Measurements from ENCODE around the gene TNFRSF6B. TPM values are rescaled to one million over a fixed set of nuclear protein-coding genes. Genes with fewer than 3 reads are reported as not detected.

The TNFRSF6B gene
- total RNA-seq, 1 experiment from 2014 or later, result not detected

DNA sequence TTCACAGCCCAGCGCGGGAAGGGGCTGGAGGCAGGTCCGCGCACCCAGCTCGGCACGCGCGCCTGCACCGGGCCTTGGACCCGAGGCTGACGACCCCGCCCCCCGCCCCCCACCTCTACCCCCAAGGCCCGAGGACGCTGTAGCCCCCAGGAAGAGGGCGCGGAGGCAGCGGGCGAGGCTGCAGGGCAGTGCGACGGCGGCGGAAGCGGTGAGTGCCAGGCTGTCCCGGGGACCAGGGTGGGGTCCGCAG, 41.2 kb downstream of the TNFRSF6B start:
- H3K9me3 ChIP-seq (ENCODE audit: control insufficient read depth, insufficient read depth, low read depth, low read length), result no peaks in the 10 kb centered on the region
- H3K4me1 ChIP-seq (ENCODE audit: control insufficient read depth, insufficient read depth, low read length), result peaks cover 42% of the 10 kb centered on the region
- H3K4me3 ChIP-seq (ENCODE audit: low read depth in 2 of 2, low read length in 2 of 2), result no peak overlapping the region
- in situ Hi-C loops (cut with HindIII; ENCODE audit: low pct_unique_long_range_greater_than_20kb, low sequenced_read_pairs), result no loop called here
- no peak for DNase-seq (ENCODE audit: low read depth, low spot score)
- ChIA-PET POLR2A (interaction anchor here (0.7 kb wide), 1 partner anchor 50 kb away, joined by 3 read pairs; no protein-coding TSS in a partner anchor), CTCF (no interaction called here)
- H3K27ac ChIP-seq (ENCODE audit: low read length), result no peak overlapping the region
- H3K36me3 ChIP-seq (ENCODE audit: control insufficient read depth, insufficient read depth, low read length), result no peaks in the 10 kb centered on the region
- no peak for ATAC-seq
- no peak for TF ChIP-seq POLR2AphosphoS5 (IDR thresholded peaks at IDR 0.05; ENCODE audit: low read depth, low read length)
- no peak for TF ChIP-seq SIN3A (IDR thresholded peaks at IDR 0.05; ENCODE audit: borderline replicate concordance, insufficient read depth, low read depth, low read length)
- intact Hi-C loops (cut with micrococcal nuclease; ENCODE audit: unreplicated experiment), result no loop called here
- no peaks in the 10 kb centered on the region for H3K27me3 ChIP-seq (ENCODE audit: control insufficient read depth, insufficient read depth, low read length)
- no TSS peak for BruUV-seq (replicated peaks)

GRCh38 chr20:63737945-63738686, 41.7 kb downstream of the TNFRSF6B start:
- CTCF ChIA-PET, result no interaction called here
- Histone ChIP-seq H3K9me3 (ENCODE audit: control insufficient read depth, insufficient read depth, low read depth, low read length) (no peaks in the 10 kb centered on the region), H3K27ac (ENCODE audit: low read length) (no peak overlapping the region), H3K36me3 (ENCODE audit: control insufficient read depth, insufficient read depth, low read length) (no peaks in the 10 kb centered on the region), H3K4me3 (ENCODE audit: low read depth in 2 of 2, low read length in 2 of 2) (no peak overlapping the region), H3K4me1 (ENCODE audit: control insufficient read depth, insufficient read depth, low read length) (peaks cover 42% of the 10 kb centered on the region), H3K27me3 (ENCODE audit: control insufficient read depth, insufficient read depth, low read length) (no peaks in the 10 kb centered on the region)
- POLR2A ChIA-PET, result interaction anchor here (0.7 kb wide), 1 partner anchor 50 kb away, joined by 3 read pairs; no protein-coding TSS in a partner anchor
- ATAC-seq (peak; percentile 10; the same call in 1 of the 2 replicates), DNase-seq (ENCODE audit: low read depth, low spot score) (no peak)
- intact Hi-C loops (cut with micrococcal nuclease; ENCODE audit: unreplicated experiment), result no loop called here
- TF ChIP-seq, protein P1, sequence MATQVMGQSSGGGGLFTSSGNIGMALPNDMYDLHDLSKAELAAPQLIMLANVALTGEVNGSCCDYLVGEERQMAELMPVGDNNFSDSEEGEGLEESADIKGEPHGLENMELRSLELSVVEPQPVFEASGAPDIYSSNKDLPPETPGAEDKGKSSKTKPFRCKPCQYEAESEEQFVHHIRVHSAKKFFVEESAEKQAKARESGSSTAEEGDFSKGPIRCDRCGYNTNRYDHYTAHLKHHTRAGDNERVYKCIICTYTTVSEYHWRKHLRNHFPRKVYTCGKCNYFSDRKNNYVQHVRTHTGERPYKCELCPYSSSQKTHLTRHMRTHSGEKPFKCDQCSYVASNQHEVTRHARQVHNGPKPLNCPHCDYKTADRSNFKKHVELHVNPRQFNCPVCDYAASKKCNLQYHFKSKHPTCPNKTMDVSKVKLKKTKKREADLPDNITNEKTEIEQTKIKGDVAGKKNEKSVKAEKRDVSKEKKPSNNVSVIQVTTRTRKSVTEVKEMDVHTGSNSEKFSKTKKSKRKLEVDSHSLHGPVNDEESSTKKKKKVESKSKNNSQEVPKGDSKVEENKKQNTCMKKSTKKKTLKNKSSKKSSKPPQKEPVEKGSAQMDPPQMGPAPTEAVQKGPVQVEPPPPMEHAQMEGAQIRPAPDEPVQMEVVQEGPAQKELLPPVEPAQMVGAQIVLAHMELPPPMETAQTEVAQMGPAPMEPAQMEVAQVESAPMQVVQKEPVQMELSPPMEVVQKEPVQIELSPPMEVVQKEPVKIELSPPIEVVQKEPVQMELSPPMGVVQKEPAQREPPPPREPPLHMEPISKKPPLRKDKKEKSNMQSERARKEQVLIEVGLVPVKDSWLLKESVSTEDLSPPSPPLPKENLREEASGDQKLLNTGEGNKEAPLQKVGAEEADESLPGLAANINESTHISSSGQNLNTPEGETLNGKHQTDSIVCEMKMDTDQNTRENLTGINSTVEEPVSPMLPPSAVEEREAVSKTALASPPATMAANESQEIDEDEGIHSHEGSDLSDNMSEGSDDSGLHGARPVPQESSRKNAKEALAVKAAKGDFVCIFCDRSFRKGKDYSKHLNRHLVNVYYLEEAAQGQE (IDR thresholded peaks at IDR 0.05; ENCODE audit: insufficient read depth in 1 of 2, low read depth in 2 of 2, low read length in 1 of 2), result no peak
- TF ChIP-seq TCF7L2 (IDR thresholded peaks at IDR 0.05; ENCODE audit: low read depth, low read length) (no peak), POLR2AphosphoS5 (IDR thresholded peaks at IDR 0.05; ENCODE audit: low read depth, low read length) (no peak; the same call in 1 of the 2 replicates), SIN3A (IDR thresholded peaks at IDR 0.05; ENCODE audit: borderline replicate concordance, insufficient read depth, low read depth, low read length) (no peak)
- TF ChIP-seq, protein P2, sequence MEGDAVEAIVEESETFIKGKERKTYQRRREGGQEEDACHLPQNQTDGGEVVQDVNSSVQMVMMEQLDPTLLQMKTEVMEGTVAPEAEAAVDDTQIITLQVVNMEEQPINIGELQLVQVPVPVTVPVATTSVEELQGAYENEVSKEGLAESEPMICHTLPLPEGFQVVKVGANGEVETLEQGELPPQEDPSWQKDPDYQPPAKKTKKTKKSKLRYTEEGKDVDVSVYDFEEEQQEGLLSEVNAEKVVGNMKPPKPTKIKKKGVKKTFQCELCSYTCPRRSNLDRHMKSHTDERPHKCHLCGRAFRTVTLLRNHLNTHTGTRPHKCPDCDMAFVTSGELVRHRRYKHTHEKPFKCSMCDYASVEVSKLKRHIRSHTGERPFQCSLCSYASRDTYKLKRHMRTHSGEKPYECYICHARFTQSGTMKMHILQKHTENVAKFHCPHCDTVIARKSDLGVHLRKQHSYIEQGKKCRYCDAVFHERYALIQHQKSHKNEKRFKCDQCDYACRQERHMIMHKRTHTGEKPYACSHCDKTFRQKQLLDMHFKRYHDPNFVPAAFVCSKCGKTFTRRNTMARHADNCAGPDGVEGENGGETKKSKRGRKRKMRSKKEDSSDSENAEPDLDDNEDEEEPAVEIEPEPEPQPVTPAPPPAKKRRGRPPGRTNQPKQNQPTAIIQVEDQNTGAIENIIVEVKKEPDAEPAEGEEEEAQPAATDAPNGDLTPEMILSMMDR (IDR thresholded peaks at IDR 0.05), result no peak
- no TSS peak for BruUV-seq (replicated peaks)
- in situ Hi-C loops (cut with HindIII; ENCODE audit: low pct_unique_long_range_greater_than_20kb, low sequenced_read_pairs), result no loop called here

GRCh38 chr20:63738687-63739129, 42.3 kb downstream of the TNFRSF6B start:
- in situ Hi-C loops (cut with HindIII; ENCODE audit: low pct_unique_long_range_greater_than_20kb, low sequenced_read_pairs), result no loop called here
- ATAC-seq, result peak; percentile 53
- Histone ChIP-seq H3K27ac (ENCODE audit: low read length) (peak overlapping the region; percentile 70; the same call in 1 of the 2 replicates), H3K36me3 (ENCODE audit: control insufficient read depth, insufficient read depth, low read length) (no peaks in the 10 kb centered on the region; the same call in 1 of the 2 replicates), H3K4me1 (ENCODE audit: control insufficient read depth, insufficient read depth, low read length) (peaks cover 45% of the 10 kb centered on the region), H3K27me3 (ENCODE audit: control insufficient read depth, insufficient read depth, low read length) (no peaks in the 10 kb centered on the region), H3K4me3 (ENCODE audit: low read depth in 2 of 2, low read length in 2 of 2) (peak overlapping the region; percentile 33 to 48), H3K9me3 (ENCODE audit: control insufficient read depth, insufficient read depth, low read depth, low read length) (no peaks in the 10 kb centered on the region)
- CTCF ChIA-PET, result interaction anchor here (0.6 kb wide), 1 partner anchor 1199 kb away, joined by 4 read pairs; no protein-coding TSS in a partner anchor
- no TSS peak for BruUV-seq (replicated peaks)
- TF ChIP-seq SIN3A (IDR thresholded peaks at IDR 0.05; ENCODE audit: borderline replicate concordance, insufficient read depth, low read depth, low read length), result peak; percentile 65; the same call in 1 of the 2 replicates
- no peak for TF ChIP-seq POLR2AphosphoS5 (IDR thresholded peaks at IDR 0.05; ENCODE audit: low read depth, low read length)
- no peak for TF ChIP-seq TCF7L2 (IDR thresholded peaks at IDR 0.05; ENCODE audit: low read depth, low read length)
- intact Hi-C loops (cut with micrococcal nuclease; ENCODE audit: unreplicated experiment), result no loop called here
- POLR2A ChIA-PET, result no interaction called here
- no peak for DNase-seq (ENCODE audit: low read depth, low spot score)

Measured in Panc1 (cell line).